CD4-positive, alpha-beta memory T cell (primary cell): Measurements from ENCODE around the gene VARS2. TPM values are rescaled to one million over a fixed set of nuclear protein-coding genes. Genes with fewer than 3 reads are reported as not detected.
"Not testable (repeated sequence)": the region's sequence is repeated elsewhere in the genome, so short reads cannot be mapped to it uniquely, and the experiment has no call there.

Source experiments
- CTCF ChIA-PET: fragments of 350-600 bp; sonication (Branson Sonifier 250); formaldehyde crosslinking; loops from one replicate; lab custom pipeline; 2021; ENCODE audit warnings: inconsistent platforms; ENCODE audit not compliant: partially characterized antibody; lab: Charles Lee
- POLR2A ChIA-PET: fragments of 350-600 bp; sonication (Branson Sonifier 250); formaldehyde crosslinking; loops from one replicate; lab custom pipeline; 2021; ENCODE audit not compliant: partially characterized antibody; lab: Charles Lee
- DNase-seq, 5 donors: peaks; one replicate each; pipeline versions ENCODE4 v3.0.0 to v3.0.0-alpha.2; 2020 to 2022; ENCODE audit warnings: mixed read lengths in 1 of 5
- H3K27ac ChIP-seq: one replicate; pipeline ENCODE4 v1.7.0; 2013; ENCODE audit warnings: low read depth, low read length
- H3K27me3 ChIP-seq: 2 replicates; pipeline ENCODE4 v1.7.0; 2013; ENCODE audit warnings: mild to moderate bottlenecking, low read length, moderate library complexity; ENCODE audit not compliant: insufficient read depth
- H3K36me3 ChIP-seq: 2 replicates; pipeline ENCODE4 v1.7.0; 2013; ENCODE audit warnings: mild to moderate bottlenecking, low read length, moderate library complexity; ENCODE audit not compliant: insufficient read depth
- H3K4me1 ChIP-seq: 2 replicates; pipeline ENCODE4 v1.7.0; 2013; ENCODE audit warnings: mild to moderate bottlenecking, low read length, moderate library complexity; ENCODE audit not compliant: insufficient read depth
- H3K4me3 ChIP-seq, 2 donors: one replicate each; pipeline ENCODE4 v1.7.0; 2013; ENCODE audit warnings: low read length in 2 of 2, mild to moderate bottlenecking in 1 of 2
- H3K9me3 ChIP-seq, 2 donors: one replicate each; pipeline ENCODE4 v1.7.0; 2013; ENCODE audit warnings: low read length in 2 of 2, control low read depth in 1 of 2; ENCODE audit not compliant: control insufficient read depth in 1 of 2
- H3K27ac Mint-ChIP-seq, 7 donors: one replicate each; pipeline ENCODE4 v1.8.0; 2020 to 2021; ENCODE audit warnings: mixed read lengths in 7 of 7, mild to moderate bottlenecking in 6 of 7, inconsistent platforms in 3 of 7, moderate library complexity in 3 of 7
- H3K27me3 Mint-ChIP-seq, 2 donors: one replicate each; pipeline ENCODE4 v1.8.0; 2020 to 2021; ENCODE audit warnings: mixed read lengths in 2 of 2
- H3K36me3 Mint-ChIP-seq, 2 donors: one replicate each; pipeline ENCODE4 v1.8.0; 2020 to 2021; ENCODE audit warnings: mixed read lengths in 2 of 2, inconsistent platforms in 1 of 2, mild to moderate bottlenecking in 1 of 2
- H3K4me1 Mint-ChIP-seq, 4 donors: one replicate each; pipeline ENCODE4 v1.8.0; 2020 to 2021; ENCODE audit warnings: mixed read lengths in 4 of 4, mild to moderate bottlenecking in 1 of 4
- H3K4me3 Mint-ChIP-seq, 8 donors: one replicate each; pipeline ENCODE4 v1.8.0; 2020 to 2021; ENCODE audit warnings: mixed read lengths in 8 of 8, mild to moderate bottlenecking in 7 of 8, moderate library complexity in 6 of 8, inconsistent platforms in 3 of 8
- H3K9me3 Mint-ChIP-seq, 8 donors: one replicate each; pipeline ENCODE4 v1.8.0; 2020 to 2021; ENCODE audit warnings: mixed read lengths in 8 of 8, mild to moderate bottlenecking in 5 of 8, inconsistent platforms in 3 of 8, moderate library complexity in 1 of 8
- intact Hi-C: fragments of 100-400 bp; cut with micrococcal nuclease; formaldehyde crosslinking; loops from one replicate; pipeline ENCODE4 v1.15.1; 2023
- polyA plus RNA-seq, 2 donors: library from polyadenylated mRNA; unstranded; fragments of 300-500 nt; fragmentation: Illumina TruSeq; gene quantifications; one replicate each; pipeline ENCODE4 v1.2.3, GENCODE V29; 2021
- total RNA-seq, 2 experiments: library from RNA; stranded (reverse); gene quantifications; one replicate each; pipeline ENCODE4 v1.2.3, GENCODE V29; 2021

VARS2 gene
- total and polyA plus RNA-seq, 4 experiments from 2014 or later: 16.3 to 37.8 (median 26.0) TPM

DNA sequence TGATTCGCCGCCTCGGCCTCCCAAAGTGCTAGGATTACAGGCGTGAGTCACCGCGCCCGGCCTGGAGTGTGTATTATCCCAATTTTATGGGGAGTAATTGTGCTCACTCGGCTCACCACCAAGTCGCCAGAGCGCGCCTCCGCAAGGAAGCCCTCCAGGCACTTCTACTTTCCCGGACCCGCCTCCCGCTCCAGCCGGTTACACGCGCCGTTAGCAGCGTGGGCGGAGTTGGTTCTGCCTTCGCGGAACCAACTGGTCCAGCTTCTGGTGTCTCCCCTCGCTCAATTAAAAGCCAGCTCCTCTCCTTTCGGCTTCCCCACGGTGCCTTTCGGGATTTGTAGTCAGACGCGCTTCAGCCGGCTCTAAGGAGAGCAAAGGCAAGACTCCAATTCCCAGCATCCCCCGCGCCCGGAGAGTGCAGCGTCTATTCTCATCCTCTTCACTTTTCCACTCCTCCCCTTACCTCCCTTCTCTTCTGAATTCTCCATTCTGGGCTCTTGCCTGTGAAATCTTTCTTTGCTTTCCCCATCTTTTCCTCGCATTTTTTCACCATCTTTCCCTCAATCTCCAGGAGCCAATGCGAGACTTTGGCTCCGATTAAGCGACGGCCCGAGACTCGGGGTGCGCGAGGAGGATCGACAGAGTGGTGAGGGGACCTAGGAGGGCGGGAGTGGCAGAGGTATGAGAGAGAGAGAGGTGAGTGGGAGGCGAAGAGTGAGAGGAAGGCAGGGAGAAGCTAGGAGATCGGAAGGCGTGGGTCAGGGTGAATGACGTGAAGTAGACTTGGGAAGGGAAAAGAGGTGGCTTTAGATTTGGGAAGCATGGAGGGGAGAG is 6.1 kb upstream of the VARS2 start, which contains the start of gene GTF2H4:
TSS of gene GTF2H4 (plus strand) at position 450 of the 834 bp plus-strand sequence.
- Mint-ChIP-seq H3K36me3 (peaks cover 15 to 27% of the 10 kb centered on the region in 2 donors), H3K4me1 (peaks cover 20 to 32% (median 23%) of the 10 kb centered on the region in 4 donors), H3K27me3 (no peaks in the 10 kb centered on the region), H3K27ac (peak within 1 kb of the TSS; percentile 36 to 96 (median 90)), H3K4me3 (peak within 1 kb of the TSS; percentile 96 to 100 (median 99)), H3K9me3 (no peaks in the 10 kb centered on the region)
- Histone ChIP-seq H3K4me3 (peak within 1 kb of the TSS; percentile 75 to 97), H3K4me1 (peaks cover 14% of the 10 kb centered on the region), H3K36me3 (no peaks in the 10 kb centered on the region), H3K27ac (peak within 1 kb of the TSS; percentile 50), H3K9me3 (no peaks in the 10 kb centered on the region), H3K27me3 (no peaks in the 10 kb centered on the region)
- peak; percentile 90 to 97 (median 93) for DNase-seq
- ChIA-PET POLR2A (interaction anchor here (0.9 to 2.2 kb wide), 8 partner anchors 8 to 293 kb away, joined by 3 to 17 read pairs (median 4); partner anchors contain the start of gene IER3), CTCF (interaction anchor here (1.0 to 1.8 kb wide), 2 partner anchors 10 to 13 kb away, joined by 4 to 6 read pairs; no protein-coding TSS in a partner anchor)
- intact Hi-C loops: loop anchor here (10.0 kb wide), 1 partner anchor 353 kb away; the partner anchor contains the start of genes GNL1 and PRR3

- Histone ChIP-seq H3K4me1 (peaks cover 22% of the 10 kb centered on the region), H3K27ac (peak overlapping the region; percentile 50), H3K9me3 (no peaks in the 10 kb centered on the region), H3K27me3 (no peaks in the 10 kb centered on the region), H3K36me3 (no peaks in the 10 kb centered on the region), H3K4me3 (peak overlapping the region; percentile 75 to 97)
- DNase-seq: no peak
- Mint-ChIP-seq H3K4me3 (peak overlapping the region; percentile 96 to 100 (median 99)), H3K9me3 (no peaks in the 10 kb centered on the region), H3K36me3 (peaks cover 15 to 27% of the 10 kb centered on the region in 2 donors), H3K27me3 (no peaks in the 10 kb centered on the region), H3K27ac (peak overlapping the region; percentile 36 to 96 (median 90)), H3K4me1 (peaks cover 20 to 39% (median 29%) of the 10 kb centered on the region in 4 donors)
- ChIA-PET CTCF (interaction anchor here (1.8 kb wide), 1 partner anchor 12 kb away, joined by 4 read pairs; no protein-coding TSS in a partner anchor), POLR2A (interaction anchor here (1.2 to 2.2 kb wide), 3 partner anchors 47 to 164 kb away, joined by 3 to 17 read pairs (median 4); partner anchors contain the start of gene IER3)
- intact Hi-C loops: loop anchor here (10.0 kb wide), 1 partner anchor 354 kb away; the partner anchor contains the start of genes GNL1 and PRR3
These were observed 5.3 kb upstream of the VARS2 start for GRCh38 chr6:30908700-30909099.

GRCh38 chr6:30910473-30910872 is 3.6 kb upstream of the VARS2 start:
- H3K9me3 ChIP-seq, H3K4me3 ChIP-seq, H3K27ac Mint-ChIP-seq, H3K27me3 Mint-ChIP-seq, H3K36me3 ChIP-seq, H3K9me3 Mint-ChIP-seq, DNase-seq, H3K27ac ChIP-seq, H3K27me3 ChIP-seq, intact Hi-C loops, CTCF ChIA-PET: not testable (repeated sequence)
- peaks cover 33% of the 10 kb centered on the region for H3K4me1 ChIP-seq
- Mint-ChIP-seq H3K36me3 (peaks cover 15 to 29% of the 10 kb centered on the region in 2 donors), H3K4me3 (peak overlapping the region in 3 of 8 donors; percentile 6 to 45 (median 15)), H3K4me1 (peaks cover 26 to 51% (median 39%) of the 10 kb centered on the region in 4 donors)
- POLR2A ChIA-PET: interaction anchor here (1.1 kb wide), 1 partner anchor 117 kb away, joined by 3 read pairs; no protein-coding TSS in a partner anchor

DNA sequence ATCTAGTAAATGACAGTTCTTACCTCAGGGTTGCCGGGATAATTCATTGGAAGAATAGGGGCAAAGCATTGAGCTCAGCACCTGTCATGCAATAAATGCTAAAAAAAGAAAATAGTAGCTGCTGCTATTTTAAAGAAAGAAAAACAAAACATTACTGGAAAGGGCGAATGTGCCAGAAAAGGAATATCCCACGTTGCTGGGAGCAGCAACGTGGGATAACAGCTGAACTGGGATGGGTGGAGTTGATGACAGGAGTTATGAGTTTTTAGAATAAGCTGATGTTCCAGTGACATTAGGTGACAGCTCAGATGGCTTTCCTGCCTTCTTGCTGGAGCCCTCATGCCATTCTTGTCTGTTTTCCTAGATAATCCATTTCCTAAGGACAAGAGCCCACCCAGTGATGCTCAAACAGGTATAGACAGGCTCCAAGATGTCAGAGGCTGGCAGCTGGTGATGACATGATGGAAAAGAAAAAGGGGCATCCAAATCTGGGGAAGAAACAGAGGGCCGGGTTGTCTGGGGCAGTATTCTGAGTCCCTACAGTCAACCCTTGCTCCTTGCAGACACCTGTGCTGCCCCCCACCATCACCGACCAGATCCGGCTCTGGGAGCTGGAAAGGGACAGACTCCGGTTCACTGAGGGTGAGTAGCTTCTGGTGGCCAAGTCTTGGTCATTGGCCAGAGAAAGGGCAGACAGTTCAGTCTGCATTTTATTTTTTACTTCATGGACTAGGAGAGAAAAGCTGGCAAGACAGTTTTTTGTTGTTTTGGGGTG is 1.1 kb upstream of the VARS2 start:
- Mint-ChIP-seq H3K9me3 (no peaks in the 10 kb centered on the region), H3K4me1 (peaks cover 36 to 60% (median 47%) of the 10 kb centered on the region in 4 donors), H3K27ac (peak overlapping the region in 6 of 7 donors; percentile 30 to 86 (median 77)), H3K27me3 (no peaks in the 10 kb centered on the region), H3K36me3 (peaks cover 29 to 48% of the 10 kb centered on the region in 2 donors), H3K4me3 (peak overlapping the region; percentile 83 to 96 (median 94))
- H3K9me3 ChIP-seq: no peaks in the 10 kb centered on the region
- H3K27ac ChIP-seq: no peak overlapping the region
- intact Hi-C loops: no loop called here
- peaks cover 31% of the 10 kb centered on the region for H3K4me1 ChIP-seq
- no peaks in the 10 kb centered on the region for H3K27me3 ChIP-seq
- no peak for DNase-seq
- ChIA-PET POLR2A (interaction anchor here (0.9 to 3.3 kb wide), 10 partner anchors 8 to 298 kb away, joined by 3 to 13 read pairs (median 5); partner anchors contain the start of genes DDR1, MRPS18B and PPP1R10), CTCF (interaction anchor here (0.8 to 4.9 kb wide), 17 partner anchors 31 to 460 kb away, joined by 3 to 34 read pairs (median 4); partner anchors contain the start of gene IER3)
- H3K36me3 ChIP-seq: peaks cover 8% of the 10 kb centered on the region
- H3K4me3 ChIP-seq: peak overlapping the region in 1 of 2 donors; percentile 94

- Histone ChIP-seq H3K36me3 (peaks cover 14% of the 10 kb centered on the region), H3K4me3 (peak overlapping the region in 1 of 2 donors; percentile 94), H3K27ac (peak overlapping the region; percentile 77), H3K27me3 (no peaks in the 10 kb centered on the region), H3K4me1 (peaks cover 27% of the 10 kb centered on the region), H3K9me3 (no peaks in the 10 kb centered on the region)
- Mint-ChIP-seq H3K4me3 (peak overlapping the region; percentile 83 to 96 (median 94)), H3K4me1 (peaks cover 29 to 53% (median 40%) of the 10 kb centered on the region in 4 donors), H3K9me3 (no peaks in the 10 kb centered on the region), H3K27me3 (no peaks in the 10 kb centered on the region), H3K27ac (peak overlapping the region in 6 of 7 donors; percentile 67 to 98 (median 84)), H3K36me3 (peaks cover 31 to 47% of the 10 kb centered on the region in 2 donors)
- intact Hi-C loops: loop anchor here (1.0 kb wide), 2 partner anchors 85 to 156 kb away; no protein-coding TSS in a partner anchor
- CTCF ChIA-PET: interaction anchor here (0.8 to 4.9 kb wide), 20 partner anchors 12 to 461 kb away, joined by 3 to 34 read pairs (median 4); partner anchors contain the start of genes IER3 and PSORS1C1
- POLR2A ChIA-PET: interaction anchor here (0.6 to 3.3 kb wide), 17 partner anchors 8 to 1026 kb away, joined by 3 to 13 read pairs (median 4); partner anchors contain the start of genes DDR1, MRPS18B and PPP1R10
- no peak for DNase-seq
These were observed 340 bp upstream of the VARS2 start for GRCh38 chr6:30913721-30914075.
